Aorta (tissue), 5 donors: ENCODE results near the gene SLAIN1. TPM values are rescaled to one million over a fixed set of nuclear protein-coding genes. Genes with fewer than 3 reads are reported as not detected.

Experiments used
- ATAC-seq: fragments of 200-7000 bp; cut with Tn5 transposase; one replicate; pipeline ENCODE4 v1.9.1; 2022; ENCODE audit warnings: moderate library complexity; ENCODE audit not compliant: low FRiP score
- DNase-seq, 2 donors: peaks; one replicate each; pipeline ENCODE4 v3.0.0-alpha.2; 2020
- H3K27ac ChIP-seq, 2 donors: one replicate each; pipeline ENCODE4 v1.5.1; 2013; ENCODE audit warnings: low read length in 2 of 2, mild to moderate bottlenecking in 2 of 2, moderate library complexity in 2 of 2, control low read depth in 1 of 2, inconsistent platforms in 1 of 2, low read depth in 1 of 2
- H3K27me3 ChIP-seq, 2 donors: one replicate each; pipeline ENCODE4 v1.6.1; 2013; ENCODE audit warnings: control low read depth in 1 of 2, low read length in 1 of 2, mild to moderate bottlenecking in 1 of 2, moderate library complexity in 1 of 2; ENCODE audit not compliant: insufficient read depth in 2 of 2, control insufficient read depth in 1 of 2
- H3K36me3 ChIP-seq, 2 donors: one replicate each; pipeline ENCODE4 v1.6.1; 2013; ENCODE audit warnings: control low read depth in 1 of 2, low read length in 1 of 2, mild to moderate bottlenecking in 1 of 2; ENCODE audit not compliant: insufficient read depth in 2 of 2, control insufficient read depth in 1 of 2
- H3K4me1 ChIP-seq, 2 donors: one replicate each; pipeline ENCODE4 v1.6.1; 2013; ENCODE audit warnings: low read length in 2 of 2, control low read depth in 1 of 2, mild to moderate bottlenecking in 1 of 2, moderate library complexity in 1 of 2; ENCODE audit not compliant: insufficient read depth in 2 of 2, control insufficient read depth in 1 of 2
- H3K4me3 ChIP-seq, 2 donors: one replicate each; pipeline ENCODE4 v1.5.1; 2013; ENCODE audit warnings: low read length in 2 of 2, control low read depth in 1 of 2, mild to moderate bottlenecking in 1 of 2
- H3K9me3 ChIP-seq: one replicate; pipeline ENCODE4 v1.6.1; 2013; ENCODE audit warnings: mild to moderate bottlenecking, low read length; ENCODE audit not compliant: control insufficient read depth
- WGBS, 2 donors: extraction: QIAGEN DNeasy Blood & Tissue Kit; methylation state at CpG; one replicate each; pipeline ENCODE4 v1.1.7; 2013; 5-methylcytosine and 5-hydroxymethylcytosine counted together
- intact Hi-C, 2 donors: fragments of 100-400 bp; cut with DNase I; formaldehyde crosslinking; loops; one replicate each; pipeline versions ENCODE4 v1.14.2 to v1.15.0; 2022
- polyA plus RNA-seq, 2 donors: library from polyadenylated mRNA; stranded (reverse); fragments of 200-250 nt; gene quantifications; one replicate each; pipeline ENCODE4 v1.2.3, GENCODE V29; 2013
- total RNA-seq, 2 donors: library from RNA; stranded (reverse); fragmentation: NEBNext Ultra II Directional; extraction: Animal tissue kit (Norgen Biotek cat#: 25700); gene quantifications; one replicate each; pipeline ENCODE4 v1.2.1, GENCODE V29; 2021
- donor health status: healthy with polysubstance abuse.
- donor health status: Bipolar disorder and iron deficiency.
- donor health status: DM: no; HTN: no; CAD: no.
- donor health status: DM: no; HTN: no; CAD: no.
- donor health status: DM: yes; HTN: yes; CAD: no.

The SLAIN1 gene
- total and polyA plus RNA-seq, 4 donors = 3.5 to 9.0 (median 7.9) TPM

GRCh38 chr13:77699059-77699680 is 1.7 kb downstream of the SLAIN1 start:
- Histone ChIP-seq H3K27me3 (no peaks in the 10 kb centered on the region), H3K4me3 (peak overlapping the region; percentile 67 to 99), H3K9me3 (no peaks in the 10 kb centered on the region), H3K4me1 (peaks cover 2 to 6% of the 10 kb centered on the region in 2 donors), H3K27ac (no peak overlapping the region), H3K36me3 (no peaks in the 10 kb centered on the region)
- intact Hi-C loops = no loop called here
- WGBS, 2 donors = 0 to 1% methylated on average over 4 of the region's 4 CpGs
- no peak for ATAC-seq
- DNase-seq = no peak

GRCh38 chr13:77701305-77701704 is 3.8 kb downstream of the SLAIN1 start:
- Histone ChIP-seq H3K4me1 (peaks cover 2 to 6% of the 10 kb centered on the region in 2 donors), H3K4me3 (no peak overlapping the region), H3K36me3 (no peaks in the 10 kb centered on the region), H3K9me3 (no peaks in the 10 kb centered on the region), H3K27ac (no peak overlapping the region), H3K27me3 (no peaks in the 10 kb centered on the region)
- no peak for DNase-seq
- intact Hi-C loops = no loop called here
- no peak for ATAC-seq

GRCh38 chr13:77702366-77702765 is 4.9 kb downstream of the SLAIN1 start:
- no peak for DNase-seq
- Histone ChIP-seq H3K4me3 (no peak overlapping the region), H3K4me1 (peaks cover 2 to 6% of the 10 kb centered on the region in 2 donors), H3K9me3 (no peaks in the 10 kb centered on the region), H3K36me3 (peaks cover 0 to 4% of the 10 kb centered on the region in 2 donors), H3K27me3 (no peaks in the 10 kb centered on the region), H3K27ac (no peak overlapping the region)
- WGBS, 2 donors = 74 to 93% methylated on average over 1 of the region's 1 CpG
- no peak for ATAC-seq
- intact Hi-C loops = no loop called here

GRCh38 chr13:77703408-77703807 is 5.9 kb downstream of the SLAIN1 start:
- Histone ChIP-seq H3K4me3 (no peak overlapping the region), H3K9me3 (no peaks in the 10 kb centered on the region), H3K27me3 (no peaks in the 10 kb centered on the region), H3K27ac (no peak overlapping the region), H3K36me3 (peaks cover 0 to 4% of the 10 kb centered on the region in 2 donors), H3K4me1 (peaks cover 2 to 6% of the 10 kb centered on the region in 2 donors)
- ATAC-seq (no peak), DNase-seq (no peak)
- intact Hi-C loops = no loop called here
- WGBS, 2 donors = 91 to 94% methylated on average over 5 of the region's 5 CpGs

- H3K4me1 ChIP-seq = no peaks in the 10 kb centered on the region
- H3K4me3 ChIP-seq = no peak overlapping the region
- no peaks in the 10 kb centered on the region for H3K9me3 ChIP-seq
- H3K27me3 ChIP-seq = no peaks in the 10 kb centered on the region
- WGBS, 2 donors = 91 to 95% methylated on average over 3 of the region's 3 CpGs
- no peak for DNase-seq
- no peak for ATAC-seq
- intact Hi-C loops = no loop called here
- H3K27ac ChIP-seq = no peak overlapping the region
- H3K36me3 ChIP-seq = no peaks in the 10 kb centered on the region
Observed at GRCh38 chr13:77714119-77714755, 16.8 kb downstream of the SLAIN1 start.

GRCh38 chr13:77715233-77715891 is 17.9 kb downstream of the SLAIN1 start:
- intact Hi-C loops = no loop called here
- no peaks in the 10 kb centered on the region for H3K4me1 ChIP-seq
- DNase-seq (no peak), ATAC-seq (no peak)
- 80 to 93% methylated on average over 1 of the region's 1 CpG for WGBS, 2 donors
- H3K4me3 ChIP-seq = no peak overlapping the region
- no peak overlapping the region for H3K27ac ChIP-seq
- H3K9me3 ChIP-seq = no peaks in the 10 kb centered on the region
- peaks cover 0 to 2% of the 10 kb centered on the region in 2 donors for H3K36me3 ChIP-seq
- H3K27me3 ChIP-seq = no peaks in the 10 kb centered on the region

- DNase-seq (no peak), ATAC-seq (no peak)
- 91% methylated on average over 2 of the region's 2 CpGs for WGBS, 2 donors
Observed at GRCh38 chr13:77716692-77717091, 19.2 kb downstream of the SLAIN1 start.

GRCh38 chr13:77717508-77717907 is 20.0 kb downstream of the SLAIN1 start:
- H3K27ac ChIP-seq = no peak overlapping the region

More at GRCh38 chr13:77716692-77717091, 19.2 kb downstream of the SLAIN1 start:
- H3K36me3 ChIP-seq = peaks cover 0 to 2% of the 10 kb centered on the region in 2 donors
- H3K27me3 ChIP-seq = no peaks in the 10 kb centered on the region
- no peak overlapping the region for H3K27ac ChIP-seq
- H3K9me3 ChIP-seq = no peaks in the 10 kb centered on the region
- intact Hi-C loops = no loop called here
- H3K4me1 ChIP-seq = no peaks in the 10 kb centered on the region
- H3K4me3 ChIP-seq = no peak overlapping the region

GRCh38 chr13:77719128-77719527 is 21.6 kb downstream of the SLAIN1 start:
- no peak for ATAC-seq
- no peak overlapping the region for H3K4me3 ChIP-seq
- DNase-seq = no peak
- H3K27ac ChIP-seq = no peak overlapping the region
- no peaks in the 10 kb centered on the region for H3K9me3 ChIP-seq
- no peaks in the 10 kb centered on the region for H3K4me1 ChIP-seq
- no peaks in the 10 kb centered on the region for H3K27me3 ChIP-seq
- H3K36me3 ChIP-seq = peaks cover 0 to 9% of the 10 kb centered on the region in 2 donors
- intact Hi-C loops = no loop called here

More at GRCh38 chr13:77717508-77717907, 20.0 kb downstream of the SLAIN1 start:
- WGBS, 2 donors = 94 to 95% methylated on average over 4 of the region's 4 CpGs
- Histone ChIP-seq H3K4me1 (no peaks in the 10 kb centered on the region), H3K9me3 (no peaks in the 10 kb centered on the region), H3K36me3 (peaks cover 0 to 2% of the 10 kb centered on the region in 2 donors), H3K4me3 (no peak overlapping the region), H3K27me3 (no peaks in the 10 kb centered on the region)
- ATAC-seq (no peak), DNase-seq (no peak)
- intact Hi-C loops = no loop called here
